ENCODE results near the gene ZDHHC14.
"Not testable (repeated sequence)": the region's sequence is repeated elsewhere in the genome, so short reads cannot be mapped to it uniquely, and the experiment has no call there.

ZDHHC14 gene

DNA sequence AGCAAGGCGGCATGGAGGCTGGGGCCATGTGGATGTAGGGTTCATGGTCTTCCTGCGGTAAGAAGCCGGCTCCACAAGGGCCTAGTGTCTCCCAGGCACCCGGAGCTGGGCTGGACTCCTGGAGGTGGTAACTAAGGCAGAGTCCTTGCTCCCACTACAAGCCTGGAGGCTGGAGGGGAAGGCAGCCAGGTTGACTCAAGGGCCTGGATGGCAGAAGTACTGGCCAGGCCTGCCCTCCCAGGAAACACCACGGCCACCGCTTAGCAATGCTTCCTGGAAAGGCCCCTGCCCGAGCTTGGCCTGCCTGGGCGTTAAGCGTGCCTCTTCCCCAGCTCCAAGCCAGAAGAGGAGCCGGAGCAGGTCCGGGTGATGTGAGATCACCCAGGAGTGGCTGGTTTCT is 182.0 kb downstream of the ZDHHC14 start:
- Histone ChIP-seq H3K9ac (ENCODE audit: low read length in 2 of 2) (no peak overlapping the region), H3K27me3 (ENCODE audit: control insufficient read depth in 1 of 2, insufficient read depth in 2 of 2, low read length in 2 of 2) (no peaks in the 10 kb centered on the region), H3K4me1 (ENCODE audit: control insufficient read depth, insufficient read depth, low read length) (no peaks in the 10 kb centered on the region), H3K27ac (ENCODE audit: low read length) (no peak overlapping the region), H3K4me3 (ENCODE audit: low read length in 2 of 2) (no peak overlapping the region), H3K9me3 (ENCODE audit: control insufficient read depth in 2 of 2, low read length in 2 of 2) (no peaks in the 10 kb centered on the region), H3K36me3 (ENCODE audit: control insufficient read depth in 2 of 2, insufficient read depth in 2 of 2, low read length in 2 of 2) (no peaks in the 10 kb centered on the region)

DNA sequence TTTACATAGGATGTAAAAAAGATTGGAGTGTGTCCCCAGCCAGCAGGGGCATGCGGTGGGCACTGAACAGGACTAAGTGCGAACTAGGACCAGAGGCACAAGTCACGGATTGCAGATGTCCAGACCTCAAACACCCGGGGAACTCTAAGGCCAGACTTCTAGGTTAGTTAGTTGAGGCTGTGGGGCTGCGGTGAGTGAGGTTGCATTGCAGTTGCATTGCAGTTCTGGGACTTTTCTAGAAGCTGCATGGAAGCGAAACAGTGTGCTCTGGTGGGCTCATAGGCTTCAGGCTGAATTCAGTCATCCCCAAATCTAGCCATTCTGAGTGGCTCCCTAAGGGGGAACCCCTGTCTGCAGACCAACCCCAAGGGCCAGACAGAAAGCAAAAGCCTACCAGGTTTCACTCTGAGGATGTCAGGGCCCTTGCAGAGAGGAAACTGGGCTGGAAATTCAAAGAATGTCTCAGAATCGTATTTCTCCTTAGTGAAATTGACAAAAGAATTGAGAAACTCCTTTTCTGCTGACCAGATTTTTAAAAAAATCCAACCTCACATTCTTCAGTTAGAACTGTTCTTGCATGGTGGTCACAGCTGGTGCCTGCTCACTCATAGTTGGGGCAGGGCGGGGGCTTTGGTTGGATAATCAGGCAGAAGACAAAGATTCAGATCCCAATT is 182.8 kb downstream of the ZDHHC14 start:
- Histone ChIP-seq H3K4me1 (ENCODE audit: control insufficient read depth, insufficient read depth, low read length) (no peaks in the 10 kb centered on the region), H3K9ac (ENCODE audit: low read length in 2 of 2) (no peak overlapping the region), H3K27ac (ENCODE audit: low read length) (no peak overlapping the region), H3K9me3 (ENCODE audit: control insufficient read depth in 2 of 2, low read length in 2 of 2) (no peaks in the 10 kb centered on the region), H3K27me3 (ENCODE audit: control insufficient read depth in 1 of 2, insufficient read depth in 2 of 2, low read length in 2 of 2) (no peaks in the 10 kb centered on the region), H3K36me3 (ENCODE audit: control insufficient read depth in 2 of 2, insufficient read depth in 2 of 2, low read length in 2 of 2) (no peaks in the 10 kb centered on the region), H3K4me3 (ENCODE audit: low read length in 2 of 2) (no peak overlapping the region)

DNA sequence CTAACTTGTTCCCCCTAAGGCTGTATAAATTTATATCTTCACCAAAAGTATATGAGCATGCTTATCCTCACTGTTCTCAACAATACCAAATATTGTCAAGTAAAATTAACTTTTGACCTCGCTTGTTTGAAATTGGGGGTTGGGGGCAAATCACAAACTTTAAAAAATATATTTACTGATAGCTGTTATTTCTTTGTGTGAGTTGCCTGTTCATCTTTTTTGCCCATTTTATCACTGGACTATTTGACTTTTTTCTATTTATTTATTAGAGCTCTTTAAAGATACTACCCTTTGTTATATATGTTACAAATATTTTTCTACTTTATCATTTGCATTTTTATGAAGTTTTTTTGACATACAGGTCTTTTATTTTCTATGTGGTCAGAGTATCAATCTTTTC is 187.7 kb downstream of the ZDHHC14 start:
- Histone ChIP-seq H3K27me3 (ENCODE audit: control insufficient read depth in 1 of 2, insufficient read depth in 2 of 2, low read length in 2 of 2) (no peaks in the 10 kb centered on the region), H3K9me3 (ENCODE audit: control insufficient read depth in 2 of 2, low read length in 2 of 2) (no peaks in the 10 kb centered on the region), H3K36me3 (ENCODE audit: control insufficient read depth in 2 of 2, insufficient read depth in 2 of 2, low read length in 2 of 2) (no peaks in the 10 kb centered on the region), H3K4me1 (ENCODE audit: control insufficient read depth, insufficient read depth, low read length) (no peaks in the 10 kb centered on the region), H3K9ac (ENCODE audit: low read length in 2 of 2) (no peak overlapping the region), H3K4me3 (ENCODE audit: low read length in 2 of 2) (no peak overlapping the region), H3K27ac (ENCODE audit: low read length) (no peak overlapping the region)

DNA sequence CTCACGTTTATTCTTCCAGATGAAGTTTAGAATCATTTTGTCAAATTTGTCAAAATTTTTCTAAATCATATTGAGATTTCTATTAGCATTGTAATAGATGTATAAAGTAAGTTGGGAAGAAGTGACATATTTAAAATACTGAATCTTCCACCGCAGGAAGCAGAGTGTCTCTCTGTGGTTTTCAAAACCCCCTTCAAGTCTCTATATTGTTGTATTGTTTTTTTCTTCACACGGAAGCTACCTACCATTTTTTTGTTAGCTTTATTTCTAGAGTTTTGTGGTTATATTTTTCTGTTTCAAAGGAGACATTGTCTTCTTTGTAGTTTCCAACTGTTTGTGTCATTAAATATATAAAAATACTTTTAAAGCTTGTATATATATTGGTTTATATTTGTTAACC is 188.6 kb downstream of the ZDHHC14 start:
- Histone ChIP-seq H3K4me1 (ENCODE audit: control insufficient read depth, insufficient read depth, low read length) (no peaks in the 10 kb centered on the region), H3K27ac (ENCODE audit: low read length) (no peak overlapping the region)

DNA sequence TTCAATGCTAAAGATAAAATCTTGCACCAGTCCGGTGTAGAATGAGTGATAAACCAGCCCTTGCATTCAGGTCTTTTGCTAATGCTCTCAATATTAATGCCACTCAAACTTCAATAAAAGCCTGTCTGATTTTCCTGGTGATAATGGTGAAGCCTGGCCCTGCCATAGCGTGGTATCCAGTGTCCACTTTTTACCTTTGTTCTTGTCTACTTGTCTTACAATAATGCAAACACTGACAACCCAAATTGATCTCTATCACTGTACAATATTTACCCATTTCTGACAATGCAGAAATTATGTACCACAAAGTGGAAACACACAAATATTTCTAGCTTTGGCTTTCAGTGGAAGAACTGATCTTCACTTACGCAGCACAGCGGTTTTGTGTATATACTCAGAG is 189.1 kb downstream of the ZDHHC14 start:
- Histone ChIP-seq H3K9me3 (ENCODE audit: control insufficient read depth in 2 of 2, low read length in 2 of 2) (no peaks in the 10 kb centered on the region), H3K27ac (ENCODE audit: low read length) (no peak overlapping the region), H3K36me3 (ENCODE audit: control insufficient read depth in 2 of 2, insufficient read depth in 2 of 2, low read length in 2 of 2) (no peaks in the 10 kb centered on the region), H3K4me1 (ENCODE audit: control insufficient read depth, insufficient read depth, low read length) (no peaks in the 10 kb centered on the region), H3K9ac (ENCODE audit: low read length in 2 of 2) (no peak overlapping the region), H3K27me3 (ENCODE audit: control insufficient read depth in 1 of 2, insufficient read depth in 2 of 2, low read length in 2 of 2) (no peaks in the 10 kb centered on the region), H3K4me3 (ENCODE audit: low read length in 2 of 2) (no peak overlapping the region)

More for the DNA sequence above, 188.6 kb downstream of the ZDHHC14 start:
- Histone ChIP-seq H3K9me3 (ENCODE audit: control insufficient read depth in 2 of 2, low read length in 2 of 2) (no peaks in the 10 kb centered on the region), H3K9ac (ENCODE audit: low read length in 2 of 2) (no peak overlapping the region), H3K27me3 (ENCODE audit: control insufficient read depth in 1 of 2, insufficient read depth in 2 of 2, low read length in 2 of 2) (no peaks in the 10 kb centered on the region), H3K36me3 (ENCODE audit: control insufficient read depth in 2 of 2, insufficient read depth in 2 of 2, low read length in 2 of 2) (no peaks in the 10 kb centered on the region), H3K4me3 (ENCODE audit: low read length in 2 of 2) (no peak overlapping the region)

DNA sequence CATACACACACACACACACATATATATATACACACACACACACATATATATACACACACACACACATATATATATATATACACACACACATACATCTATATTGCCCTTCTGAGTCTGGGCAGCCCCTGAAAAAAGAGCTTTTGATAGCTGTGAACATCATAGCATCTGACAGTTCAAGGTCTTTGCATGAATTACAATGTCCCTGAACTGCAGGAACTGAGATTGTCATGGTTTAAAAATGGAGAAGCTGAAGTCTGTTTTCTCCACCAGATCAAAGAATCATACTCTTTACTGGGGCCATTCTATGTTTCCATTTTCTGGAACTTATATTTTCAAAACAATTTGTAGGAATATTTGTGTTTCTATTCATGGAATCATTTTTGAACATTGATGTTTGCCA is 189.8 kb downstream of the ZDHHC14 start:
- no peak overlapping the region for H3K4me3 ChIP-seq (ENCODE audit: low read length in 2 of 2)
- no peaks in the 10 kb centered on the region for H3K9me3 ChIP-seq (ENCODE audit: control insufficient read depth in 2 of 2, low read length in 2 of 2)
- H3K9ac ChIP-seq (ENCODE audit: low read length in 2 of 2): no peak overlapping the region
- no peaks in the 10 kb centered on the region for H3K27me3 ChIP-seq (ENCODE audit: control insufficient read depth in 1 of 2, insufficient read depth in 2 of 2, low read length in 2 of 2)
- H3K36me3 ChIP-seq (ENCODE audit: control insufficient read depth in 2 of 2, insufficient read depth in 2 of 2, low read length in 2 of 2): no peaks in the 10 kb centered on the region
- H3K27ac ChIP-seq (ENCODE audit: low read length): no peak overlapping the region
- H3K4me1 ChIP-seq (ENCODE audit: control insufficient read depth, insufficient read depth, low read length): no peaks in the 10 kb centered on the region

DNA sequence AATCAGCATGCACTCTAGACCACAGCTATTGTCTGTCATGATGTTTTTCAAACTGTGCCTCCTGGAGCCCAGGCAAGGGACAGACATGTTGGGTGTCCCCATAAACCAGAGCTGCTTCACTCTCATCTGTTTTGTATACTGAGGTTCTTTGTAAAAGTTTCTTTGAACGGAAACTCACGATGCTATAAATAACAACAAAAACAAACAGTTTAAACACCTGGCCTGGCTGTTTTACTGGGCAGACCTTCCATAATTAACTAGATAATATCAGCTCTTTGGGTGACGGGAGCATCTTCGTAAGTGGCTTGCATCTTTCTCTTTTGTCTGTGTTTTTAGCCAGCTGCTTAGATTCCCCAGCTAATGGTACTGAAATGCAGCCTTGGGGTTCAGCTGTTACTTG is 190.3 kb downstream of the ZDHHC14 start:
- no peak overlapping the region for H3K4me3 ChIP-seq (ENCODE audit: low read length in 2 of 2)
- H3K27ac ChIP-seq (ENCODE audit: low read length): no peak overlapping the region
- H3K9me3 ChIP-seq (ENCODE audit: control insufficient read depth in 2 of 2, low read length in 2 of 2): no peaks in the 10 kb centered on the region

DNA sequence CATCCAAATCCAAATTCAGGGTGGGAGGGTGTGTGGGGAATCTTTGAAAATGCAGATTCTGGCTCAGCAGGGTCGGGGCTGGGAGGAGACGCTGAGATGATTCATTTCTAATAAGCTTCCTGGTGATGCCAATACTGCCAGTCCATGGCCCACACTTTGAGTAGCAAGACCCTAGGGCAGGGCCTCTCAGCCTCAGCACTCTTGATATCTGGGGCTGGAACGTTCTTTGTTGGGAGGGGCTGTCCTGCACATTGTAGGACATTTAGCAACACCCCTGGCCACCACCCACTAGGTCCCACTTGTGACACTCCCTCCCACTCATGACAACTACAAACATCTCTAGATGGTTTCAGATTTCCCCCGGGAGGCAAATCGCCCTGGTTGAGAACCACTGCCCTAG is 191.0 kb downstream of the ZDHHC14 start:
- Histone ChIP-seq H3K4me1 (ENCODE audit: control insufficient read depth, insufficient read depth, low read length) (no peaks in the 10 kb centered on the region), H3K36me3 (ENCODE audit: control insufficient read depth in 2 of 2, insufficient read depth in 2 of 2, low read length in 2 of 2) (no peaks in the 10 kb centered on the region), H3K27me3 (ENCODE audit: control insufficient read depth in 1 of 2, insufficient read depth in 2 of 2, low read length in 2 of 2) (no peaks in the 10 kb centered on the region), H3K9me3 (ENCODE audit: control insufficient read depth in 2 of 2, low read length in 2 of 2) (no peaks in the 10 kb centered on the region), H3K27ac (ENCODE audit: low read length) (no peak overlapping the region), H3K9ac (ENCODE audit: low read length in 2 of 2) (no peak overlapping the region), H3K4me3 (ENCODE audit: low read length in 2 of 2) (no peak overlapping the region)

More for the DNA sequence above, 190.3 kb downstream of the ZDHHC14 start:
- Histone ChIP-seq H3K36me3 (ENCODE audit: control insufficient read depth in 2 of 2, insufficient read depth in 2 of 2, low read length in 2 of 2) (no peaks in the 10 kb centered on the region), H3K4me1 (ENCODE audit: control insufficient read depth, insufficient read depth, low read length) (no peaks in the 10 kb centered on the region), H3K27me3 (ENCODE audit: control insufficient read depth in 1 of 2, insufficient read depth in 2 of 2, low read length in 2 of 2) (no peaks in the 10 kb centered on the region), H3K9ac (ENCODE audit: low read length in 2 of 2) (no peak overlapping the region)

DNA sequence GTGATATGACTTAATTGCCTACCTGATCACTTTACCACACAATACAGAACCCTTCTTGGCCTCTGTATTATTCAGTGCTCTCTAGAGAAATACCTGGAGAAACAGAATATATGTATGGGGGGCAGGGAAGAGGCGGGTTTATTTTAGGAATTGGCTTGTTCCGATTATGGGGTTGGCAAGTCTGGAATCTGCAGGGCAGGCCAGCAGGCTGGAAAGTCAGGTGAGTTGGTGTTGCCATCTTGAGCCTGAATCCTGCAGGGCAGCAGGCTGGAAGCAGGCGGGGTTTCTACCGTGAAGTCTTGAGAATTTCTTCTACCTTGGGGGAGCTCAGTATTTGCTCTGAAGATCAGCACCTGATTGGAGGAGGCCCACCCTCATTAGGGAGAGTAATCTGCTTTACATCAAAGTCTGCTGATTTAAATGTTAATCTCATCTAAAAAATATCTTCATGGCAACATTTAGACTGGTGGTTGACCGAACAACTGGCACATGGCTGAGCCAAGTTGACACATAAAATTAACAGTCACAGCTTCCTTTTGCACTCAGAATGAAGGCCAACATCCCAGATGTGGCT is 193.9 kb downstream of the ZDHHC14 start:
- H3K36me3 ChIP-seq (ENCODE audit: control insufficient read depth in 2 of 2, insufficient read depth in 2 of 2, low read length in 2 of 2): no peaks in the 10 kb centered on the region
- no peak overlapping the region for H3K9ac ChIP-seq (ENCODE audit: low read length in 2 of 2)
- H3K9me3 ChIP-seq (ENCODE audit: control insufficient read depth in 2 of 2, low read length in 2 of 2): no peaks in the 10 kb centered on the region
- no peak overlapping the region for H3K27ac ChIP-seq (ENCODE audit: low read length)
- H3K27me3 ChIP-seq (ENCODE audit: control insufficient read depth in 1 of 2, insufficient read depth in 2 of 2, low read length in 2 of 2): no peaks in the 10 kb centered on the region
- no peak overlapping the region for H3K4me3 ChIP-seq (ENCODE audit: low read length in 2 of 2)
- H3K4me1 ChIP-seq (ENCODE audit: control insufficient read depth, insufficient read depth, low read length): no peaks in the 10 kb centered on the region

DNA sequence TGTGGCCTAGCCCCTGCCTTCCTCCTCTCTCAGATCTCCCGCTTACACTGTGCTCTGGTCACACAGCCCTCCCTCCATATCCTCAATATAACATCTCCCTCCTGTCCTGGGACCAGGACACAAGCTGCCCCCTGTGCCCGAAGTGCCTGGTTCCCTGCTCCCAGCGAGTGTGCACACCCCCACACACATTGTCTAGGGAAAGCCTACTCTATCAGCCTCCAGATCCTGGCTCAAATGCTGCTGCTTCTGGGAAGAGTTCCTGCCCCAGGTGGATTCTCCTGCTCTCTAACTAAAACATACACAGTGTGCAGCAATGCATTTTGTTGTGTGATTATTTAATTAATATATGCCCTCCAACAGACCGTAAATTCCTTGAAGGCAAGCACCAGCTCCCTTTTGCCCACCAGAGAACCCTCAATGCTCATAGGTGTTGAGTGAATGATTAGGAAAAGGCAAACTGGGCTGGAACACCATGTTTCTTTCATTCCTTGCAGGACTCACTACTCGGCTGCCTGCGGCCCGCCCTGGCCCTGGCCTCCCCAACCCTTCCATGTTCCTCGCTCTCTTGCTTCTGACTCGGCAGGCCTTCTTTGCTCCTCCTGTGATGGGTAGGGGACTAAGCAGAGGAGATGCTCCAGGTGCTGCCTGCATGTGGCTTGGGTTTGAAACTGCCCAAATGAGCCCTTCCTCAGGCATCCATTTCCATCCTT is 194.6 kb downstream of the ZDHHC14 start:
- no peak overlapping the region for H3K27ac ChIP-seq (ENCODE audit: low read length)
- no peak overlapping the region for H3K9ac ChIP-seq (ENCODE audit: low read length in 2 of 2)
- H3K4me3 ChIP-seq (ENCODE audit: low read length in 2 of 2): no peak overlapping the region
- no peaks in the 10 kb centered on the region for H3K4me1 ChIP-seq (ENCODE audit: control insufficient read depth, insufficient read depth, low read length)
- no peaks in the 10 kb centered on the region for H3K9me3 ChIP-seq (ENCODE audit: control insufficient read depth in 2 of 2, low read length in 2 of 2)
- no peaks in the 10 kb centered on the region for H3K27me3 ChIP-seq (ENCODE audit: control insufficient read depth in 1 of 2, insufficient read depth in 2 of 2, low read length in 2 of 2)
- no peaks in the 10 kb centered on the region for H3K36me3 ChIP-seq (ENCODE audit: control insufficient read depth in 2 of 2, insufficient read depth in 2 of 2, low read length in 2 of 2)

DNA sequence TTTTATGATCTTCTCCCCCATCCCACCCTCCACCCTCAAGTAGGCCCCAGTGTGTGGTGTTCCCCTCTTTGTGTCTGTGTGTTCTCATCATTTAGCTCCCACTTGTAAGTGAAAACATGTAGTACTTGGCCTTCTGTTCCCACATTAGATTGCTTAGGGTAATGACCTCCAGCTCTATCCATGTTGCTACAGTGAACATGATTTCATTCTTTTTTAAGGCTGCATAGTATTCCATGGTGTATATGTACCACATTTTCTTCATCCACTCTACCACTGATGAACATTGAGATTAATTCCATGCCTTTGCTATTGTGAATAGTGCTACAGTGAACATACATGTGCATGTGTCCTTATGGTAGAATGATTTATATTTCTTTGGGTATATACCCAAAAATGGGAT is 196.0 kb downstream of the ZDHHC14 start:
- H3K4me3 ChIP-seq (ENCODE audit: low read length in 2 of 2); H3K4me1 ChIP-seq (ENCODE audit: control insufficient read depth, insufficient read depth, low read length); H3K27ac ChIP-seq (ENCODE audit: low read length); H3K36me3 ChIP-seq (ENCODE audit: control insufficient read depth in 2 of 2, insufficient read depth in 2 of 2, low read length in 2 of 2); H3K9me3 ChIP-seq (ENCODE audit: control insufficient read depth in 2 of 2, low read length in 2 of 2); H3K27me3 ChIP-seq (ENCODE audit: control insufficient read depth in 1 of 2, insufficient read depth in 2 of 2, low read length in 2 of 2); H3K9ac ChIP-seq (ENCODE audit: low read length in 2 of 2): not testable (repeated sequence)
